Liver (tissue), 9 donors: Measurements from ENCODE around the gene GLIPR2. TPM values are rescaled to one million over a fixed set of nuclear protein-coding genes. Genes with fewer than 3 reads are reported as not detected.

Experiments used
- DNase-seq: peaks from one replicate; pipeline ENCODE4 v3.0.0-alpha.2; 2017; ENCODE audit warnings: low spot score
- H3K27ac ChIP-seq, 2 donors: one replicate each; pipeline ENCODE4 v1.7.0; 2013; ENCODE audit warnings: inconsistent platforms in 2 of 2, low read length in 2 of 2, control low read depth in 1 of 2, low read depth in 1 of 2, mild to moderate bottlenecking in 1 of 2
- H3K27me3 ChIP-seq, 4 donors: one replicate each; pipeline versions ENCODE4 v1.6.1 to v1.7.0; 2013; ENCODE audit warnings: low read length in 3 of 4, inconsistent platforms in 1 of 4, mild to moderate bottlenecking in 1 of 4, moderate library complexity in 1 of 4; ENCODE audit not compliant: control insufficient read depth in 4 of 4, insufficient read depth in 4 of 4
- H3K36me3 ChIP-seq, 4 donors: one replicate each; pipeline versions ENCODE4 v1.6.1 to v1.7.0; 2013; ENCODE audit warnings: low read length in 3 of 4, mild to moderate bottlenecking in 3 of 4, low read depth in 1 of 4, moderate library complexity in 1 of 4; ENCODE audit not compliant: control insufficient read depth in 4 of 4, insufficient read depth in 3 of 4
- H3K4me1 ChIP-seq, 4 donors: one replicate each; pipeline versions ENCODE4 v1.6.1 to v1.7.0; 2013; ENCODE audit warnings: low read length in 3 of 4, mild to moderate bottlenecking in 3 of 4, moderate library complexity in 1 of 4; ENCODE audit not compliant: control insufficient read depth in 4 of 4, insufficient read depth in 4 of 4
- H3K4me3 ChIP-seq, 3 donors: one replicate each; pipeline versions ENCODE4 v1.6.1 to v1.7.0; 2013; ENCODE audit warnings: low read length in 3 of 3, control low read depth in 1 of 3, low read depth in 1 of 3, mild to moderate bottlenecking in 1 of 3
- H3K9ac ChIP-seq, 2 donors: one replicate each; pipeline ENCODE4 v1.7.0; 2013; ENCODE audit warnings: low read length in 2 of 2, mild to moderate bottlenecking in 2 of 2, moderate library complexity in 2 of 2, control low read depth in 1 of 2, low read depth in 1 of 2
- H3K9me3 ChIP-seq, 4 donors: one replicate each; pipeline versions ENCODE4 v1.6.1 to v1.7.0; 2013; ENCODE audit warnings: low read length in 3 of 4; ENCODE audit not compliant: control insufficient read depth in 4 of 4
- ATF3 ChIP-seq: IDR thresholded peaks from 2 replicates; pipeline ENCODE4 v1.6.1; 2016; ENCODE audit warnings: antibody characterized with exemption
- CTCF ChIP-seq: fragments of 150-350 bp; IDR thresholded peaks from 2 replicates; pipeline ENCODE4 v1.5.1; 2017; ENCODE audit warnings: improper control_type of control experiment, low read depth, low read length; ENCODE audit not compliant: missing input control
- EGR1 ChIP-seq, 2 donors: IDR thresholded peaks; 2 replicates each; pipeline ENCODE4 v1.6.1; 2016 to 2018; ENCODE audit warnings: antibody characterized with exemption in 2 of 2, low read depth in 2 of 2
- FOXA1 ChIP-seq: IDR thresholded peaks from 2 replicates; pipeline ENCODE4 v1.6.1; 2016; ENCODE audit warnings: antibody characterized with exemption
- FOXA2 ChIP-seq: IDR thresholded peaks from 2 replicates; pipeline ENCODE4 v1.6.1; 2016; ENCODE audit warnings: antibody characterized with exemption
- HNF4A ChIP-seq, 2 donors: conservative IDR thresholded peaks; 2 replicates each; pipeline ENCODE4 v1.6.1; 2016; ENCODE audit warnings: antibody characterized with exemption in 2 of 2, mild to moderate bottlenecking in 2 of 2
- JUND ChIP-seq, 2 donors: IDR thresholded peaks; 2 replicates each; pipeline ENCODE4 v1.6.1; 2016; ENCODE audit warnings: antibody characterized with exemption in 2 of 2
- MAX ChIP-seq: IDR thresholded peaks from 2 replicates; pipeline ENCODE4 v1.6.1; 2016; ENCODE audit warnings: antibody characterized with exemption
- NR2F2 ChIP-seq: IDR thresholded peaks from 2 replicates; pipeline ENCODE4 v1.6.1; 2016; ENCODE audit warnings: antibody characterized with exemption
- RAD21 ChIP-seq, 2 donors: IDR thresholded peaks; 2 replicates each; pipeline ENCODE4 v1.6.1; 2016; ENCODE audit warnings: antibody characterized with exemption in 2 of 2, mild to moderate bottlenecking in 2 of 2
- RXRA ChIP-seq, 2 donors: IDR thresholded peaks; 2 replicates each; pipeline ENCODE4 v1.6.1; 2017 to 2018; ENCODE audit warnings: antibody characterized with exemption in 2 of 2, mild to moderate bottlenecking in 1 of 2
- SP1 ChIP-seq: IDR thresholded peaks from 2 replicates; pipeline ENCODE4 v1.6.1; 2018; ENCODE audit warnings: antibody characterized with exemption, mild to moderate bottlenecking
- TAF1 ChIP-seq: conservative IDR thresholded peaks from 2 replicates; pipeline ENCODE4 v1.6.1; 2016; ENCODE audit warnings: antibody characterized with exemption, mild to moderate bottlenecking
- YY1 ChIP-seq: IDR thresholded peaks from 2 replicates; pipeline ENCODE4 v1.6.1; 2016; ENCODE audit warnings: antibody characterized with exemption, mild to moderate bottlenecking
- ZBTB33 ChIP-seq: IDR thresholded peaks from 2 replicates; pipeline ENCODE4 v1.6.1; 2016; ENCODE audit warnings: antibody characterized with exemption
- WGBS: extraction: QIAGEN DNeasy Blood & Tissue Kit; methylation state at CpG from one replicate; pipeline ENCODE4 v1.1.7; 2013; 5-methylcytosine and 5-hydroxymethylcytosine counted together
- polyA plus RNA-seq, 2 donors: library from polyadenylated mRNA; stranded (reverse) in 1 of 2; unstranded in 1 of 2; fragments of 200-250 nt in 1 of 2; fragments of >200 nt in 1 of 2; fragmentation: Nextera tagmentation in 1 of 2; extraction: Ambion mirVana in 1 of 2; gene quantifications; one replicate each; pipeline versions ENCODE4 v1.2.1 to v1.2.3, GENCODE V29; 2013 to 2015
- total RNA-seq, 2 donors: library from RNA; depleted of rRNA; stranded (reverse); fragments of >200 nt; gene quantifications; one replicate each; pipeline ENCODE4 v1.2.3, GENCODE V29; 2014
- donor health status: healthy.
- donor health status: healthy.
- donor health status: healthy.
- donor health status: healthy.
- donor health status: healthy.

The GLIPR2 gene
- total and polyA plus RNA-seq, 4 donors, result 1.7 to 17.6 (median 2.9) TPM

GRCh38 chr9:36093384-36093783, 43.1 kb upstream of the GLIPR2 start:
- Histone ChIP-seq H3K36me3 (no peaks in the 10 kb centered on the region), H3K9me3 (no peaks in the 10 kb centered on the region), H3K9ac (no peak overlapping the region), H3K27me3 (no peaks in the 10 kb centered on the region), H3K4me1 (peaks cover 2 to 31% (median 19%) of the 10 kb centered on the region in 4 donors), H3K4me3 (no peak overlapping the region), H3K27ac (no peak overlapping the region)
- WGBS, result 40% methylated on average over 2 of the region's 2 CpGs
- no peak for DNase-seq
- TF ChIP-seq RAD21 (IDR thresholded peaks at IDR 0.05), result peak in 1 of 2 donors; percentile 9
- no peak for TF ChIP-seq EGR1 (IDR thresholded peaks at IDR 0.05; ENCODE audit: low read depth in 2 of 2)
- no peak for TF ChIP-seq SP1
- no peak for TF ChIP-seq FOXA2
- no peak for TF ChIP-seq JUND (IDR thresholded peaks at IDR 0.05)
- TF ChIP-seq FOXA1, result no peak
- TF ChIP-seq ATF3, result no peak
- TF ChIP-seq ZBTB33, result no peak
- TF ChIP-seq MAX, result no peak
- no peak for TF ChIP-seq CTCF
- TF ChIP-seq TAF1, result no peak
- peak; percentile 85 to 86 for TF ChIP-seq RXRA (IDR thresholded peaks at IDR 0.05)
- peak in 1 of 2 donors; percentile 35 for TF ChIP-seq HNF4A (conservative IDR thresholded peaks at IDR 0.05)
- peak; percentile 11 for TF ChIP-seq YY1
- peak; percentile 32 for TF ChIP-seq NR2F2

GRCh38 chr9:36099718-36100117, 36.8 kb upstream of the GLIPR2 start:
- no peak overlapping the region for H3K27ac ChIP-seq
- WGBS, result 98% methylated on average over 1 of the region's 1 CpG
- H3K9me3 ChIP-seq, result no peaks in the 10 kb centered on the region
- TF ChIP-seq JUND (IDR thresholded peaks at IDR 0.05), result no peak
- TF ChIP-seq EGR1 (IDR thresholded peaks at IDR 0.05; ENCODE audit: low read depth in 2 of 2), result no peak
- TF ChIP-seq RXRA (IDR thresholded peaks at IDR 0.05), result no peak
- TF ChIP-seq ZBTB33, result no peak
- no peak for TF ChIP-seq HNF4A (conservative IDR thresholded peaks at IDR 0.05)
- no peak for TF ChIP-seq YY1
- DNase-seq, result no peak
- no peaks in the 10 kb centered on the region for H3K36me3 ChIP-seq
- H3K4me3 ChIP-seq, result no peak overlapping the region
- no peak overlapping the region for H3K9ac ChIP-seq
- peaks cover 0 to 6% (median 3%) of the 10 kb centered on the region in 4 donors for H3K4me1 ChIP-seq
- H3K27me3 ChIP-seq, result no peaks in the 10 kb centered on the region
